Transverse colon (tissue), 3 donors: Measurements from ENCODE around the gene VAT1.

Source experiments
- CTCF ChIP-seq, 5 experiments: fragments of 200-600 bp in 3 of 5; fragments of 450-650 bp in 2 of 5; sonication (generic) in 3 of 5; IDR thresholded peaks; 1 replicate in 2 of 5; 2 replicates in 3 of 5; pipeline ENCODE4 v1.5.1; 2016 to 2017; ENCODE audit warnings: antibody characterized with exemption in 5 of 5, inconsistent platforms in 3 of 5, mild to moderate bottlenecking in 2 of 5, moderate library complexity in 1 of 5
- EP300 ChIP-seq: sonication (generic); formaldehyde crosslinking; IDR thresholded peaks from one replicate; pipeline ENCODE4 v1.6.1; 2017; ENCODE audit warnings: antibody characterized with exemption, low read depth
- POLR2A ChIP-seq: fragments of 450-650 bp; IDR thresholded peaks from one replicate; pipeline ENCODE4 v1.6.1; 2016; ENCODE audit warnings: antibody characterized with exemption, mild to moderate bottlenecking, moderate library complexity

- no peak for TF ChIP-seq CTCF (IDR thresholded peaks at IDR 0.05)
- TF ChIP-seq EP300, result no peak
- no peak for TF ChIP-seq POLR2A
These were observed 6.6 kb downstream of the VAT1 start for GRCh38 chr17:43015579-43015978.
